DMS 273 (cell line): ENCODE data around the gene BCAS4.
A peak's percentile ranks its signal among the peaks of the same experiment; 100 is the strongest.
"Not testable (repeated sequence)": the region's sequence is repeated elsewhere in the genome, so short reads cannot be mapped to it uniquely, and the experiment has no call there.

Source experiments
- DNase-seq: peaks from one replicate; lab custom pipeline; 2025; ENCODE audit not compliant: unreplicated experiment; lab: John Stamatoyannopoulos, UW

BCAS4 gene

GRCh38 chr20:50769551-50770085, 25.2 kb upstream of the BCAS4 start:
- DNase-seq = not testable (repeated sequence)

GRCh38 chr20:50771419-50772080, 23.3 kb upstream of the BCAS4 start:
- DNase-seq = not testable (repeated sequence)

- no peak for DNase-seq
These were observed 22.3 kb upstream of the BCAS4 start for GRCh38 chr20:50772420-50773185.

- DNase-seq = no peak
These were observed 20.3 kb upstream of the BCAS4 start for GRCh38 chr20:50774515-50774914.

- DNase-seq = no peak
These were observed 18.6 kb upstream of the BCAS4 start for GRCh38 chr20:50776122-50776817.

- no peak for DNase-seq
These were observed 17.5 kb upstream of the BCAS4 start for GRCh38 chr20:50777373-50777772.

- not testable (repeated sequence) for DNase-seq
These were observed 15.9 kb upstream of the BCAS4 start for GRCh38 chr20:50778994-50779393.

- no peak for DNase-seq
These were observed 11.5 kb upstream of the BCAS4 start for GRCh38 chr20:50783390-50783789.

- no peak for DNase-seq
These were observed 11.0 kb upstream of the BCAS4 start for GRCh38 chr20:50783903-50784302.

- no peak for DNase-seq
These were observed 10.4 kb upstream of the BCAS4 start for GRCh38 chr20:50784464-50784863.

- no peak for DNase-seq
These were observed 8.2 kb upstream of the BCAS4 start for GRCh38 chr20:50786703-50787102.

- DNase-seq = no peak
These were observed 7.7 kb upstream of the BCAS4 start for GRCh38 chr20:50787181-50787580.

- DNase-seq = peak; percentile 70
These were observed 6.5 kb upstream of the BCAS4 start for GRCh38 chr20:50788045-50788991.

- DNase-seq = no peak
These were observed 4.8 kb upstream of the BCAS4 start for GRCh38 chr20:50789968-50790650.

- DNase-seq = peak; percentile 94
These were observed 4.1 kb upstream of the BCAS4 start for GRCh38 chr20:50790651-50791277.

- DNase-seq = peak; percentile 49
These were observed 1.9 kb upstream of the BCAS4 start for GRCh38 chr20:50792708-50793574.

GRCh38 chr20:50793575-50794016, 1.3 kb upstream of the BCAS4 start:
- peak; percentile 47 for DNase-seq

- peak; percentile 72 for DNase-seq
These were observed 548 bp upstream of the BCAS4 start for GRCh38 chr20:50794181-50794845.
